GM08714 (cell line): ENCODE data around the gene APBA3.

Source experiments
- H3K4me3 ChIP-seq: fragments of 200-500 bp; sonication (Bioruptor generic); 2 replicates; pipeline ENCODE4 v1.5.1; 2014; ENCODE audit warnings: mild to moderate bottlenecking, low read length, inconsistent platforms
- ZNF274 ChIP-seq: IDR thresholded peaks from 2 replicates; pipeline ENCODE4 v1.6.1; 2012; ENCODE audit warnings: mild to moderate bottlenecking, low read depth, low read length

Gene APBA3

DNA sequence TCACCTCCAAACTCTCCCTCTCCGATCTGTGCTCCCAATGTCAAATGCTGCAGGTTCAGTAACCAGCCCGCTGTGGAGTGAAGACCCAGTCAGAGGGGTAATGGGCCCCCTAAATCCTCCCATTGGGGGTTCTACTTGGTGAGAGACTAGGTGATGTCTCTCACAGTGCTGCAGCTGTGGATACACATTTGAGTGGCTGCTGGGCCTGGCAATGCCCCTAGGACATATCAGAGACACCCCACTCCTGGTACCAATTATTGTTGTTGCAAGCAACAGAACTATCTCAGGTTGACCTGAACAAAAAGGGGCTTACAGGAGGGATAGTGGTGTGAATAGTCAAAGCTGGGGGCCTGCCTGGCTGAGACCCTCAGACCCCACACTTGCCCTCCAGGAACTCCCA lies 20.1 kb upstream of the APBA3 start:
- no peak overlapping the region for H3K4me3 ChIP-seq
- no peak for TF ChIP-seq ZNF274

- TF ChIP-seq ZNF274, result no peak
These were observed 19.4 kb upstream of the APBA3 start for GRCh38 chr19:3780786-3781304.

DNA sequence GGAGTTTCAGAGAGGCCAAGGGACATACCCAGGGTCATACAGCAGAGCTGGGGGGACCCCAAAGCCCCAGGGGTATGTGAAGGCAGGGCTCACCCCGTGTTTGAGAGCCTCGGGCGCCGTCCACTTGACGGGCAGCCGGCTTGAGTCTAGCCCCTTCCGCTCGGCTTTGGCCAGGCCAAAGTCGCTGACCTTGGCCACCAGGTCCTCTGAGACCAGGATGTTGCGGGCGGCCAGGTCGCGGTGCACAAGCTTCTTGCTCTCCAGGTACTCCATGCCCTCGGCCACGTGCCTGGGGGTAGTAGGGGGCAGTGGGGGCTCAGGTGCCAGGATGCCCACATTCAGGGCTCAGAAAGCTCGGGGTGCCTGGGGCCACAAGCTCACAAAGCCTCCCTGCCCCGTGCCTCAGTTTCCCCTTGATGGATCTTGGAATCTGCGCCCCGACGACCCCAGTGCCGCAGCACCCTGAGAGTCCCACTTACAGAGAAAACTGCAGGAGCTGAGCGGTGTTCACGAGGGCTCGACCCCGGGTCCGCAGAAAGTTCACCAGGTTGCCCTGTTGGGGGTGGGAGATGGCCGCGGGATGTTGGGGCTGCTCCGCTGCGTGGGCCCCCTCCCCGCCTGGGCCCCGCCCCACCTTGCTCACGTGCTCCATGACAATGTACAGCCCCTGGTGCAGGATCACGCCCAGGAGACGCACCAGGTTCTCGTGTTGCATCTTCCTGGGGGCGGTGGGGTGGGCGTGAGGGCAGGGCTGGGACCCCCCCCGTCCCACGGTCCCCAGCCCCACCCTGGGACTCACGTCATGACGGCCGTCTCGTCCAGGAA lies 17.6 kb upstream of the APBA3 start:
- TF ChIP-seq ZNF274, result no peak
- no peak overlapping the region for H3K4me3 ChIP-seq

More at GRCh38 chr19:3780786-3781304, 19.4 kb upstream of the APBA3 start:
- H3K4me3 ChIP-seq, result no peak overlapping the region

GRCh38 chr19:3778104-3778867 lies 16.8 kb upstream of the APBA3 start:
- no peak overlapping the region for H3K4me3 ChIP-seq
- TF ChIP-seq ZNF274, result no peak

- no peak overlapping the region for H3K4me3 ChIP-seq
- no peak for TF ChIP-seq ZNF274
These were observed 15.1 kb upstream of the APBA3 start for GRCh38 chr19:3776479-3777040.

DNA sequence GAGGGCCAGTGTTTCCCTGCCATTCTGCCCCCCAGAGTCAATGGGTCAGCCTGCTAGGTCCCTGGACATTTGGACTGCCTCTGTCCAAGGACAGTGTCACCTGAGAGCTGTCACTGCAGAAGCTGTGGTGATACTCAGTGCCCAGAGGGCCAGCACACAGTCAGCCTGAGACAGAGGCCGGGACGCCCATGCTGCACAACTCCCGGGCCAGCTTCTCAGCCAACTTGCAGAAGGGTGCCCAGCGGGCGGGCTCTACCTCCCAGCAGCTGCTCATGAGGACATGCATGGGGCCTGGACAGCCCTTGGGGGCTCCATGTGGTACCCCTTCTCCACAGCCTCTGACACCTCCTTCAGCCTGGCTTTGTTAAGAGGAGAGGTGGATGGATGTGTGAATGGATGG lies 14.3 kb upstream of the APBA3 start:
- H3K4me3 ChIP-seq, result no peak overlapping the region
- no peak for TF ChIP-seq ZNF274

GRCh38 chr19:3775374-3775711 lies 13.9 kb upstream of the APBA3 start:
- TF ChIP-seq ZNF274, result no peak
- no peak overlapping the region for H3K4me3 ChIP-seq

DNA sequence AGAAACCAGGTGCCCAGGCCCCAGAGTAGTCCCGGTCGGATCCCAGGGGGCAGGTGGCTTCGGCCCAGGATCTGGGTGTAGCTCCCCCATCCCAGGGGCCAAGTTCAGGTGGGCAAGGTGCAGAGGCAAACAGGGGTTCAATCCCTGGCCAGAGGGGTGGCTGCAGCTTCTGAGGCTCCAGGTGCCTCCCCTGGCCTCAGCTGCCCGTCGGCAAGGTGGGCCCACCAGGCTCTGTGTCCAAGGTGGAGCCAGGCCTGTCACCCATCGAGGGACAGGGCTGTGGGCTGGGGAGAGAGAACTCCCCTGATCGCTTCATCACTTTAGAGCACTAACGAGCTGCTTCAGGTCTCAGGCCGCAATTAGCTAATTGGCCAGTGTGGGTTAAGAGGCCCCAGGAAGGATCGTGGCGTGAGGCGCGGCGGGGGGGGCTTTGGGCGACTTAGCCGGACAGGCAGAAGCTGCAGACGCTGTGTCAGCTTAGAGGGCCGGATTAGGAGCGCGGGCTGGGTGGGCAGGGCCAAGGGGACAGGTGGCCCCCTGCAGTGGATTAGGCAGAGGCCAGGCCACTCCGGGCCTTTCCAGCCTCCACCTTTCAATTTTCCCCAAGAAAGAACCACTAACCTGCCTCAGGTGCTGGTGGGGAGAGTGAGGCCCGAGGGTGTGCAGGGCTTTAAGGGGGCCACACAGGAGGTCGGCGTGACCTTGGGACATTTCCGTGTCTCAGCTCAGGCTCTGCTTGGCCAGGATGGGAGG lies 13.3 kb upstream of the APBA3 start:
- TF ChIP-seq ZNF274, result no peak
- H3K4me3 ChIP-seq, result no peak overlapping the region

GRCh38 chr19:3773814-3774515 lies 12.5 kb upstream of the APBA3 start:
- no peak overlapping the region for H3K4me3 ChIP-seq
- no peak for TF ChIP-seq ZNF274

- TF ChIP-seq ZNF274, result no peak
- H3K4me3 ChIP-seq, result no peak within 1 kb of the TSS
These were observed 10.5 kb upstream of the APBA3 start, which contains the start of gene RAX2 for GRCh38 chr19:3771906-3772455. RAX2 (minus strand) TSS chr19:3772228; CDS start chr19:3771742, 486 bp downstream.

- no peak for TF ChIP-seq ZNF274
- H3K4me3 ChIP-seq, result no peak overlapping the region
These were observed 9.8 kb upstream of the APBA3 start for GRCh38 chr19:3771000-3771905.
